Hematopoietic multipotent progenitor cell treated with erythropoietin and hydrocortisone succinate and interleukin-3 and kit ligand, for 8 days (in vitro differentiated cells): ENCODE data around the gene ATP2C2.
A peak's percentile ranks its signal among the peaks of the same experiment; 100 is the strongest.
"Not testable (repeated sequence)": the region's sequence is repeated elsewhere in the genome, so short reads cannot be mapped to it uniquely, and the experiment has no call there.

Source experiments
- DNase-seq: peaks from one replicate; pipeline ENCODE4 v3.0.0-alpha.2; 2015

Gene ATP2C2

GRCh38 chr16:84421081-84421937 is 53.0 kb downstream of the ATP2C2 start:
- DNase-seq = no peak

GRCh38 chr16:84421938-84422220 is 53.5 kb downstream of the ATP2C2 start:
- DNase-seq = no peak

GRCh38 chr16:84423416-84423837 is 55.1 kb downstream of the ATP2C2 start:
- peak; percentile 67 for DNase-seq

- DNase-seq = no peak
Measured at GRCh38 chr16:84425696-84426095, 57.4 kb downstream of the ATP2C2 start.

GRCh38 chr16:84426804-84427203 is 58.5 kb downstream of the ATP2C2 start:
- no peak for DNase-seq

GRCh38 chr16:84427553-84427952 is 59.2 kb downstream of the ATP2C2 start:
- DNase-seq = no peak

- DNase-seq = no peak
Measured at GRCh38 chr16:84430860-84431259, 62.5 kb downstream of the ATP2C2 start.

- DNase-seq = no peak
Measured at GRCh38 chr16:84434800-84435199, 66.5 kb downstream of the ATP2C2 start.

GRCh38 chr16:84436196-84436595 is 67.9 kb downstream of the ATP2C2 start:
- no peak for DNase-seq

GRCh38 chr16:84438971-84439696 is 70.8 kb downstream of the ATP2C2 start:
- no peak for DNase-seq

- no peak for DNase-seq
Measured at GRCh38 chr16:84442416-84443145, 74.2 kb downstream of the ATP2C2 start.

GRCh38 chr16:84443166-84443802 is 74.9 kb downstream of the ATP2C2 start:
- DNase-seq = no peak

GRCh38 chr16:84444476-84444875 is 76.1 kb downstream of the ATP2C2 start:
- DNase-seq = no peak

- no peak for DNase-seq
Measured at GRCh38 chr16:84446084-84446483, 77.7 kb downstream of the ATP2C2 start.

GRCh38 chr16:84446596-84447392 is 78.5 kb downstream of the ATP2C2 start:
- no peak for DNase-seq

GRCh38 chr16:84448444-84448843 is 80.1 kb downstream of the ATP2C2 start:
- no peak for DNase-seq

GRCh38 chr16:84449156-84450140 is 81.1 kb downstream of the ATP2C2 start:
- DNase-seq = no peak

- DNase-seq = no peak
Measured at GRCh38 chr16:84450176-84450865, 82.0 kb downstream of the ATP2C2 start.

GRCh38 chr16:84451010-84451676 is 82.8 kb downstream of the ATP2C2 start:
- DNase-seq = not testable (repeated sequence)

- no peak for DNase-seq
Measured at GRCh38 chr16:84451781-84452180, 83.4 kb downstream of the ATP2C2 start.
